ENCODE data around the gene SNRNP70.
A peak's percentile ranks its signal among the peaks of the same experiment; 100 is the strongest.
"Not testable (repeated sequence)": the region's sequence is repeated elsewhere in the genome, so short reads cannot be mapped to it uniquely, and the experiment has no call there.

Gene SNRNP70

DNA sequence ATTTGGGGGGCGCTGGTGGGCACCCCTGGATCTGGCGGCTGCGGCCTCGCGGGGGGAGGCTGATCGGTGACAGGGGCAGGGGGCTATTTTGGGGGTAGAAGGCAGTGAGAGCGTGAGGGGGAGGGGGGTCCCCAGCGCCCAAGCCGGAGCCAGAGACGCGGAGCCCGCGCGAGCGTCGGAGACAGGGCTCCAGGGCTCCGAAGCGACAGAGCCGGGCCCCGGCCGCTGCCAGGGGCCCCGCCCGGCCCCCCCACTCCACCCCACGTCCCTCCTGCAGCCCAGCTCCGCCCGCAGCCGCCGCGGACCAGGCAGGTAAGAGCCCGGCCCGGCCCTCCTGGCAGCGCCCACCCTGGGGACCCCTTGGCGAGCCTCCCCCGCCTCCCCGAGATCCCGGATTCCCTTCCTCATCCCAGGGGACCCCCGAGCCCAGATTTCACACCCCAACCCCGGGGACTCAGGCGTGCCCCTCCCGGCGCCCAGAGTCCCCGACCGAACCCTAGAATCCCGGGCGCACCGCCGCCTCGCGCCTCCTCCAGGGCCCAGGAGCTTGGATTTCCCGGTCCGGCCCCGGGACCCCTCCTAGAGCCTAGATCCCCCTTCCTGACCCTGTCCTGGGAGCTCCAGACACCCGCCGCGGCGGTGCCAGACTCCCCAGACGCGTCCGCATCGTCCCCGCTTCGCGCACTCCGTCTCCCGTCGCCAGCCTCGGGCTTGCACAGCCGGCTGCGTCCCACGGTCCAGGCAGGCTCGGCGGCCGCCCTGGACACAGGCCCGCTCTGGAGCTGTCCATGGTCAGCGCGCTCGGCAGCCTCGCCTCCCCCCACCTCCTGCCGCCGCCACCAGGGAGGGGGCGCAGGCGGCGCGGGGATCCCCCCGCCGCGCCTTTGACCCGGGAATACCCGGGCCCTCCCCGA, 34.4 kb downstream of the SNRNP70 start, which contains the start of gene PPFIA3:
TSS of gene PPFIA3 (plus strand) at position 134 of the 914 bp plus-strand sequence. CDS start 8,330 bp downstream, outside the sequence.
- H3K27me3 Mint-ChIP-seq, result peaks cover 14% of the 10 kb centered on the region
- ATAC-seq, result peak; percentile 2
- H3K4me3 Mint-ChIP-seq, result peak within 1 kb of the TSS; percentile 87
- peaks cover 48% of the 10 kb centered on the region for H3K4me1 Mint-ChIP-seq
- peak within 1 kb of the TSS; percentile 94 for H3K27ac Mint-ChIP-seq
- H3K36me3 Mint-ChIP-seq, result no peaks in the 10 kb centered on the region
- no peaks in the 10 kb centered on the region for H3K9me3 Mint-ChIP-seq

DNA sequence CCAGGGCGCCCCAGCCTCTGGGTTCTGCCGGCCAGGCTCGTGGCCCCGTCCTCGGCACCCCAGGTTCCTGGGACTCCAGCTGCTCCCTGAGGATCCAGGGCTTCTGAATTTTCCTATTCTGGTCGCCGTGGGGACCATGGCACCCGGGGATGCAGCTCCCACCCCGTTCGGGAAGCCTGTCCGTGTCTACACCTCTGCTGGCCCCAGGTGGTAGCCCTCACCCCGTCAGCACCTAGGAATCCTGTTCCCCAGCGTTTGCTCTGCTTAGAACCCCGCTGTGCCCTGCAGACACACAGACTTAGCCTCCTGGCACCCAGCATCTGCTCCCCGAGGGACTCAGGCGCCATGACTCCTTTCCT, 35.1 kb downstream of the SNRNP70 start:
- Mint-ChIP-seq H3K27ac (no peak overlapping the region), H3K4me3 (peak overlapping the region; percentile 87), H3K36me3 (no peaks in the 10 kb centered on the region), H3K27me3 (peaks cover 14% of the 10 kb centered on the region), H3K4me1 (peaks cover 43% of the 10 kb centered on the region), H3K9me3 (no peaks in the 10 kb centered on the region)
- ATAC-seq, result no peak

DNA sequence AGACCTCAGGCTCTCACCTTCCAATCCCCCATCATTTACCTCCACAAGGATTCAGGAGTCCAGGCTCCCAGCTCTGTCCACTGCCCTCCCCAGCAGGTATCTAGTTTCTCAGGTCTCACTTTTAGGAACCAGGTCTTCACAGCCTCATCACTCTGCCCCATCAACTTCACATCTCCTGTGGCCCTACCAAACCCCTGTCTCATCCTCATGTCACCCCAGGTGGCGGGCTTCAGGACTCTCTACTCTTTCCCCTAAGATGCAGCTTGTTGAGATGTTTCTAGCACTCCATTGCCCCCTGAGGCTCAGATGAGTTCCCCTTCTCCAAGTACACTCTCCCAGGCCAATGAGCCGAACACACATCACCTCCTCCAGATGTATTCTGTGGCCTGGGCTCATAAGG, 35.6 kb downstream of the SNRNP70 start:
- H3K9me3 Mint-ChIP-seq, result no peaks in the 10 kb centered on the region
- H3K4me3 Mint-ChIP-seq, result peak overlapping the region; percentile 87
- H3K4me1 Mint-ChIP-seq, result peaks cover 40% of the 10 kb centered on the region
- ATAC-seq, result no peak
- peaks cover 14% of the 10 kb centered on the region for H3K27me3 Mint-ChIP-seq
- no peak overlapping the region for H3K27ac Mint-ChIP-seq
- H3K36me3 Mint-ChIP-seq, result no peaks in the 10 kb centered on the region

DNA sequence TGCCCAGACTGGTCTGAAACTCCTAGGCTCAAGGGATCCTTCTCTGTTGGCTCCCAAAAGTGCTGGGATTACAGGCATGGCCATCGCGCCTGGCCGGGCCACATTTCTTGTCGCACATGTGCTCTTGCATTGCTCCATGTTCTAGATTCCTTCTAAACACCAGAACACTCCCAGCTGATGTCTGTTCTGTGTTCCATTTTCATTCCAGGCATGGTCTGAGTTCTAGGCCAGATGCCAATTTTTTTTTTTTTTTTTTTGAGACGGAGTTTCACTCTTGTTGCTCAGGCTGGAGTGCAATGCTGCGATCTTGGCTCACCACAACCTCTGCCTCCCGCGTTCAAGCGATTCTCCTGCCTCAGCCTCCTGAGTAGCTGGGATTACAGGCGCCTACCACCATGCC, 36.6 kb downstream of the SNRNP70 start:
- H3K27me3 Mint-ChIP-seq, result peaks cover 14% of the 10 kb centered on the region
- peaks cover 32% of the 10 kb centered on the region for H3K4me1 Mint-ChIP-seq
- not testable (repeated sequence) for H3K36me3 Mint-ChIP-seq, H3K9me3 Mint-ChIP-seq, H3K4me3 Mint-ChIP-seq, H3K27ac Mint-ChIP-seq, ATAC-seq

DNA sequence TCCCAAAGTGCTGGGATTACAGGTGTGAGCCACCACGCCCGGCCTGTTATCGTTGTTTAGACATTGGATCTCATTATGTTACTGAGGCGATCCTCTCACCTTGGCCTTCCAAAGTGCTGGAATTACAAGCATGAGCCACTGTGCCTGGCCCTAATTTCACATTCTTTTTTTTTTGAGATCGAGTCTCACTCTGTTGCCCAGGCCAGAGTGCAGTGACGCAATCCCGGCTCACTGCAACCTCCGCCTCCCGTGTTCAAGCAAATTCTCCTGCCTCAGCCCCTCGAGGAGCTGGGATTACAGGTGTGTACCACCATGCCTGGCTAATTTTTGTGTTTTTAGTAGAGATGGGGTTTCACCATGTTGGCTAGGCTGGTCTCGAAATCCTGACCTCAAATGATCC, 38.0 kb downstream of the SNRNP70 start:
- H3K27ac Mint-ChIP-seq, H3K9me3 Mint-ChIP-seq, H3K4me3 Mint-ChIP-seq, H3K36me3 Mint-ChIP-seq, ATAC-seq: not testable (repeated sequence)
- Mint-ChIP-seq H3K27me3 (peaks cover 14% of the 10 kb centered on the region), H3K4me1 (peaks cover 26% of the 10 kb centered on the region)

DNA sequence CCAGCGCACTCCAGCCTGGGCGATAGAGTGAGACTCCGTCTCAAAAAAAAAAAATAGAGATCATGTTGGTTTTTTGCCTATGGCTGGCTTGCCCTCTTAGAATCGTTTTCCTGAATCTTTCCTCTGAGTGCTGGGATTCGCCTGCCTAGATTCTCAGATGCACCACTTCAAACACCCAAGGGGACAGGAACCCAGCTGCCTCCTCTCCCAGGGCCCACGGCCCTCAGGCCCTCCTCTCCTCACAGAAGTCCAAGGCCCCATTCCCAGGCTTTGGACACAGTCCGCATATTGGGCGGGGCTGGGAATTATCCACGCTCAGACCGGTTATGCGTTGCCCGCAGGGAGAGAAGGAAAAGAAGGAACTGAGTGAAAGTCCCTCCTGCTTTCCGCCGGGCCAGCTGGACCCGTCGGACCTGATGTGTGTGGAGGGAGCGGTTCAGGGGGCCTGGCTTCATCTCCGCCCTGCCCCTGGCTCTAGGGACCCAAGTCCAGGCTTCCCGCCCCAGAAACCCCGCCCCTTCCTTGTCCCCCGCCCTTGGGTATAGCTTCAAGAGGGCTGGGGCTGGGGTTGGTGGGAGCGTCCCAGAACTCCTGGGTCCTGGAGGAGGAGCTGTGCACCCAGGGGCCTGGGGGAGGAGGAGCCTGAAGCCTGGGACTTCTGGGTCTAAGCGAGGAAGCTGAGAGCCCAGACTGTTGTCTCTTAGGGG, 39.9 kb downstream of the SNRNP70 start:
- Mint-ChIP-seq H3K36me3 (no peaks in the 10 kb centered on the region), H3K4me1 (peaks cover 23% of the 10 kb centered on the region), H3K27me3 (peaks cover 12% of the 10 kb centered on the region), H3K4me3 (no peak overlapping the region), H3K9me3 (peaks cover 3% of the 10 kb centered on the region), H3K27ac (no peak overlapping the region)
- no peak for ATAC-seq

DNA sequence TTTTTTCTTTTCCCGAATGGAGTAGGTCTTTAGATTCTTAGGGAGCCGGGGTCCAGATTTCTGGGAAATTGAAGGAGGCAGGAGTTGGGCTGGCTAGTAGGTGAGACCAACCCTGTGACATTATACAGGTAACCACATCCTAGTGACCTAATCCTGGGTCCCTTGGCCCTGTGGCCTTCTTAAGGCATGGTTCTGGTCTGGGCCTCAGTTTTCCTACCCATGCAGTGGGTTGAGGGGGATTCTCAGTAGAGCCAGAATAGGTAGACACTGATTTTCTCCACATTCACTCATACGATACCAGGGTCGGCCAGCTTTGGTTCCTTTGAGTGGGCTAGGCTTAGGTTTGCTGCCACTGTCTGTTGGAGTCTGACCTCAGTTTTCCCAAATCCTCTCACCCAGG, 41.3 kb downstream of the SNRNP70 start:
- Mint-ChIP-seq H3K9me3 (peaks cover 3% of the 10 kb centered on the region), H3K27me3 (no peaks in the 10 kb centered on the region), H3K4me3 (no peak overlapping the region), H3K27ac (no peak overlapping the region), H3K36me3 (no peaks in the 10 kb centered on the region), H3K4me1 (peaks cover 14% of the 10 kb centered on the region)
- no peak for ATAC-seq

DNA sequence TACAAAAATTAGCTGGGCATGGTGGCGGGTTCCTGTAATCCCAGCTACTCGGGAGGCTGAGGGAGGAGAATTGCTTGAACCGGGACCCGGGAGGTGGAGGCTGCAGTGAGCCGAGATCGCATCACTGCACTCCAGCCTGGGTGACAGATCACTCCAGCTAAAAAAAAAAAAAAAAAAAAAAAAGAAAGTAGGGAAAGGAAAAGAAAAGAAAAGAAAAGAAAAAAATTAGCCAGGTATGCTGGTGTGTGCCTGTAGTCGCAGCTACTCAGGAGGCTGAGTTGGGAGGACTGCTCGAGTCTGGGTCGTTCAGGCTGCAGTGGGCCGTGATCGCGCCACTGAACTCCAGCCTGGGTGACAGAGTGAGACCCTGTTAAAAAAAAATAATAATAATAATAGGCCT, 42.0 kb downstream of the SNRNP70 start:
- not testable (repeated sequence) for H3K9me3 Mint-ChIP-seq, H3K27ac Mint-ChIP-seq, H3K36me3 Mint-ChIP-seq, ATAC-seq, H3K27me3 Mint-ChIP-seq, H3K4me3 Mint-ChIP-seq
- peaks cover 14% of the 10 kb centered on the region for H3K4me1 Mint-ChIP-seq

DNA sequence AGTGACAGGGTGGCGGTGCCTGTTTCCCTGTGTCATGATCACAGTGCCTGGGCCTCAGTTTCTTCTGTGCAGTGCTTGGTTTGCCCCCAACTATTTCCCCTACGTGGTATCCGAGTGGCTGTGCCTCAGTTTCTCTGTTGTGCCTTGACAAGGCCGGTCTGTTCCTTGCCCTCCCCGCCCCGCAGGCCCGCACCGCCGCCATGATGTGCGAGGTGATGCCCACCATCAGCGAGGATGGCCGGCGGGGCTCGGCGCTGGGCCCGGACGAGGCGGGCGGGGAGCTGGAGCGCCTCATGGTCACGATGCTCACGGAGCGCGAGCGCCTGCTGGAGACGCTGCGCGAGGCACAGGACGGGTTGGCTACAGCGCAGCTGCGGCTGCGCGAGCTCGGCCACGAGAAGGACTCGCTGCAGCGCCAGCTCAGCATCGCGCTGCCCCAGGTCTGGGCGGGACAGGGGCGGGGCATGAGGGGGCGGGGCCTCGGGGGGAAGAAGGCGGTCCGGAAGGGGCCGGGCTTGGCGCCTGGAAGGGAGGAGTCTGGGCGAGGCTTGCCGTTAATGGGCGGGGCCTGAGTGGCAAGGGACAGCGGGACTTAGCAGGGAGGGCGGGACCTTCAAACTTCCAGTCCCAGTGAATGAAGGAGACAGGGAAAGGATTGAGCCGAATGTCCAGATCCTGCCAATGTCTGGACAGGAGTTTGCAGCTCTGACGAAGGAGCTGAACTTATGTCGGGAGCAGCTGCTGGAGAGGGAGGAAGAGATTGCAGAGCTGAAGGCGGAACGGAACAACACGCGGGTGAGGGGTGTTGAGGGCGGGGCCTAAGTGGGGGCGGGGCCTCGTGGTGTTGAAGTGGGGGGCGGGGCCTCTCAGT, 42.7 kb downstream of the SNRNP70 start:
- peak overlapping the region; percentile 89 for H3K4me3 Mint-ChIP-seq
- H3K27me3 Mint-ChIP-seq, result peaks cover 6% of the 10 kb centered on the region
- peak overlapping the region; percentile 36 for H3K27ac Mint-ChIP-seq
- peaks cover 3% of the 10 kb centered on the region for H3K9me3 Mint-ChIP-seq
- H3K36me3 Mint-ChIP-seq, result no peaks in the 10 kb centered on the region
- peaks cover 14% of the 10 kb centered on the region for H3K4me1 Mint-ChIP-seq
- ATAC-seq, result peak; percentile 97

DNA sequence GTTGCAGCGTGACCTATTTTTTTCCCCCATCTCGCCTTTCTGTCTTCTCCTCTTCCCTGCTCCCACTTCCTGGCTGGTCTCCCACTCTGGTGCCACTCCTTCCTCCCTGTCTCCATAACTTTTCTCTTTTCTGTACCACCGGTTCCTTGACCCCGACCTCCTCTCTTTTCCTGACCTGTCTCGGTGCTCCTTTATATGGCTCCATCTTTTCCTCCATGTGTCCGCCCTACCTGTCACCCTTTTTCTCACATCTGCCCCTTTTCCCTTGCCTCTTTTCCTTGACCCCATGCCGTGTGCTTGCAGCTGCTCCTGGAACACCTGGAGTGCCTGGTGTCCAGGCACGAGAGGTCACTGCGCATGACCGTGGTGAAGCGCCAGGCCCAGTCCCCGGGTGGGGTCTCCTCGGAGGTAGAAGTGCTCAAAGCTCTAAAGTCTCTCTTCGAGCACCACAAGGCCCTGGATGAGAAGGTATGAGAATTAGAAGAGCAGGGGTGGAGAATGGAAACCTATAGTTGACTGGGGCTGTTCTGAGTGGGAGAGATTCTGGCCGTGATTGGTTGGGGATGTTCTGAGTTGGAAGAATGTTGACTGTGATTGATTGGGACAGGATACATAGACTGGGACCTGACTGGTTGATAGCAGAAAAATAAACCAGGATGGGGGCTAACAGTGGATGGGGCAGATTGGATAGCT, 43.4 kb downstream of the SNRNP70 start:
- ATAC-seq, result no peak
- H3K4me1 Mint-ChIP-seq, result peaks cover 20% of the 10 kb centered on the region
- H3K4me3 Mint-ChIP-seq, result peak overlapping the region; percentile 58
- peaks cover 13% of the 10 kb centered on the region for H3K27me3 Mint-ChIP-seq
- H3K27ac Mint-ChIP-seq, result peak overlapping the region; percentile 36
- H3K9me3 Mint-ChIP-seq, result peaks cover 3% of the 10 kb centered on the region
- no peaks in the 10 kb centered on the region for H3K36me3 Mint-ChIP-seq

DNA sequence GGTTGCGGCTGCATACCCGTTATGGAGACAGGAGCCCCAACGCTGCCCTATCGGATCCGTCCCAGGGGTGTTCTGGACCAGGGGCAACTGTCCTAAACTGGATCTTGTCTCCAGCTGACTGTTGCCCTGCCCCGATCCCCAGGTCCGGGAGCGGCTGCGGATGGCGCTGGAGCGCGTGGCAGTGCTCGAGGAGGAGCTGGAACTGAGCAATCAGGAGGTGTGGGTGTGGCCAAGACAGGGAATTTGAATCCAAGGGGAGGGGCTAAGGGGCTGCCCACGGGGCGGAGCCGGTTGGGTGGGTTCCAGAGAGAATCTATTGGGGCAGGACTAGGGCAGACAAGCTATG, 44.0 kb downstream of the SNRNP70 start:
- no peak overlapping the region for H3K4me3 Mint-ChIP-seq
- no peak overlapping the region for H3K27ac Mint-ChIP-seq
- peaks cover 25% of the 10 kb centered on the region for H3K4me1 Mint-ChIP-seq

DNA sequence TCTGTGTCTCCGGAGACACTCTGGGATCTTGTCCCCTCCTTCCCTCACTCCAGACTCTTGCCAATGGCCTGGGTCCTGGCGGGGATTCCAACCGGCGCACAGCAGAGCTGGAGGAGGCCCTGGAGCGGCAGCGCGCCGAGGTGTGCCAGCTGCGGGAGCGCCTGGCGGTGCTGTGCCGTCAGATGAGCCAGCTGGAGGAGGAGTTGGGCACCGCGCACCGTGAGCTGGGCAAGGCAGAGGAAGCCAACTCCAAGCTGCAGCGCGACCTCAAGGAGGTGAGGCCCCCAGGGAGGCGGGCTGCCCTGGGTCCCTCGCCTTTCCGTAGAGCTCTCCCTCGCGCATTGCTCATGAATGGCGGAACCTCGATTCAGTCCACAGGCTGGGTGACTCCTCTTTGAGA, 45.1 kb downstream of the SNRNP70 start:
- Mint-ChIP-seq H3K27me3 (peaks cover 30% of the 10 kb centered on the region), H3K36me3 (no peaks in the 10 kb centered on the region), H3K9me3 (peaks cover 3% of the 10 kb centered on the region), H3K27ac (no peak overlapping the region), H3K4me3 (no peak overlapping the region), H3K4me1 (peaks cover 26% of the 10 kb centered on the region)
- no peak for ATAC-seq

More for the DNA sequence above, 44.0 kb downstream of the SNRNP70 start:
- H3K9me3 Mint-ChIP-seq, result peaks cover 3% of the 10 kb centered on the region
- no peak for ATAC-seq
- no peaks in the 10 kb centered on the region for H3K36me3 Mint-ChIP-seq
- peaks cover 19% of the 10 kb centered on the region for H3K27me3 Mint-ChIP-seq

DNA sequence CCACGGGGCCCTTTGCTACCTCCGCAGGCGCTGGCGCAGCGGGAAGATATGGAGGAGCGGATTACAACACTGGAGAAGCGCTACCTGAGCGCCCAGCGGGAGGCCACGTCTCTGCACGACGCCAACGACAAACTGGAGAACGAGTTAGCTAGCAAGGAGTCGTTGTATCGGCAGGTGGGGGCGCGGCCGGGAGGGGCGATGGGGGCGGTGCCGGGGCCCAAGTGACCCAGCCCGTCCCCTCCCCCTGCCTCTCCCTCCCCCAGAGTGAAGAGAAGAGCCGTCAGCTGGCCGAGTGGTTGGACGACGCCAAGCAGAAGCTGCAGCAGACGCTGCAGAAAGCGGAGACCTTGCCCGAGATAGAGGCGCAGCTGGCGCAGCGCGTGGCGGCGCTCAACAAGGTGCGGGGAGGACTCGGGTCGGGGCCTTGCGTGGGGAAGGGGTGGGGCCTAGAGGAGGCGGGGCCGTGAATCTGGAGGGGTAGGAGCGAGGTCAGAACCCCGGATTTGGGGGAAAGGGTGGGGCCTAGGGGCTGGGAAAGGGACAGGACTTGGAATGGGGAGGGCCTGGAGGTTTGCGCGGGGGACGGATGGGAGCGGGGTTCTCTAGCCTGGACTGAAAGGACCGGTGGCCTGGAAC, 47.8 kb downstream of the SNRNP70 start:
- Mint-ChIP-seq H3K36me3 (peaks cover 4% of the 10 kb centered on the region), H3K27me3 (peaks cover 57% of the 10 kb centered on the region), H3K9me3 (peaks cover 3% of the 10 kb centered on the region), H3K4me3 (peak overlapping the region; percentile 35), H3K4me1 (peaks cover 20% of the 10 kb centered on the region), H3K27ac (no peak overlapping the region)
- ATAC-seq, result no peak
